Thyroid gland (tissue), 4 donors: ENCODE data around the gene ASCC2. TPM values are rescaled to one million over a fixed set of nuclear protein-coding genes. Genes with fewer than 3 reads are reported as not detected.

Source experiments
- DNase-seq, 2 donors: peaks; one replicate each; pipeline ENCODE4 v3.0.0-alpha.2; 2019
- H3K27ac ChIP-seq, 3 donors: fragments of 200-600 bp; sonication (generic); 1 replicate in 2 of 3; 2 replicates in 1 of 3; pipeline ENCODE4 v1.5.1; 2016 to 2019; ENCODE audit warnings: mild to moderate bottlenecking in 1 of 3, moderate library complexity in 1 of 3
- H3K27me3 ChIP-seq: fragments of 200-600 bp; sonication (generic); one replicate; pipeline ENCODE4 v1.5.1; 2019
- H3K36me3 ChIP-seq, 2 donors: fragments of 200-600 bp; sonication (generic); one replicate each; pipeline ENCODE4 v1.5.1; 2016 to 2019
- H3K4me1 ChIP-seq, 2 donors: fragments of 200-600 bp; sonication (generic); one replicate each; pipeline ENCODE4 v1.5.1; 2017 to 2019
- H3K4me3 ChIP-seq, 3 donors: fragments of 200-600 bp; sonication (generic); replicated peaks in 1 of 3; 1 replicate in 2 of 3; 2 replicates in 1 of 3; pipeline ENCODE4 v1.5.1; 2016; ENCODE audit warnings: mild to moderate bottlenecking in 1 of 3
- H3K9me3 ChIP-seq: fragments of 200-600 bp; sonication (generic); one replicate; pipeline ENCODE4 v1.5.1; 2017
- POLR2A ChIP-seq, 2 donors: fragments of 450-650 bp; IDR thresholded peaks; one replicate each; pipeline ENCODE4 v1.6.1; 2017; ENCODE audit warnings: antibody characterized with exemption in 2 of 2, mild to moderate bottlenecking in 2 of 2, moderate library complexity in 1 of 2
- WGBS, 2 donors: methylation state at CpG; one replicate each; pipeline ENCODE4 v1.1.5; 2017; 5-methylcytosine and 5-hydroxymethylcytosine counted together
- intact Hi-C: fragments of 100-400 bp; cut with DNase I; formaldehyde crosslinking; loops from one replicate; pipeline ENCODE4 v1.15.1; 2023
- total RNA-seq, 4 donors: library from RNA; depleted of rRNA; stranded (reverse); fragments of >200 nt; gene quantifications; one replicate each; pipeline ENCODE4 v1.2.3, GENCODE V29; 2016
- TF ChIP-seq, protein P1 (sequence below), 6 experiments: fragments of 200-600 bp in 3 of 6; fragments of 450-650 bp in 3 of 6; sonication (generic) in 3 of 6; IDR thresholded peaks; one replicate each; pipeline ENCODE4 v1.5.1; 2016 to 2019; ENCODE audit warnings: antibody characterized with exemption in 6 of 6, mild to moderate bottlenecking in 2 of 6, inconsistent platforms in 1 of 6, moderate library complexity in 1 of 6

Gene ASCC2
- total RNA-seq, 4 donors from 2014 or later = 47.6 to 66.8 (median 51.3) TPM

DNA sequence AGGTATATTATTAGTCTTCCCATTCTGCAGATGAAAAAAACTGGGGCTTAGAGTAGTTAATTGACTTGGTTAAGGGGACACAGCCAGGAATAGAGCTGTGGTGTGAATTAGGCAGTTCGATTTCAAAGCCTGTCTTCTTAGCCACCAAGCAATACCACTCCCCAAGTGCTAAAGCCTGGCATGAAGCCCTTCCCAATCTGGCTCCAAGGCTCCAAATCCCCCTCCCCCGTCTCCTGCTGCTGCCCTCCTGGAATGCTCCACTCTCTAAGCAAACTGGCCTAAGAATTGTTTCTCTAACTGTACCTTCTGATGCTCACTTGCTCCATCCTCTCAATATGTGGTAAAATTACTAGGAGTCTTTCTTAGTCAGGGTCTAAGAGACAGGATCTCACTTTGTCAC is 18.6 kb downstream of the ASCC2 start:
- peaks cover 7 to 36% of the 10 kb centered on the region in 2 donors for H3K4me1 ChIP-seq
- DNase-seq = peak; percentile 30 to 51
- H3K9me3 ChIP-seq = no peaks in the 10 kb centered on the region
- TF ChIP-seq, protein P1, sequence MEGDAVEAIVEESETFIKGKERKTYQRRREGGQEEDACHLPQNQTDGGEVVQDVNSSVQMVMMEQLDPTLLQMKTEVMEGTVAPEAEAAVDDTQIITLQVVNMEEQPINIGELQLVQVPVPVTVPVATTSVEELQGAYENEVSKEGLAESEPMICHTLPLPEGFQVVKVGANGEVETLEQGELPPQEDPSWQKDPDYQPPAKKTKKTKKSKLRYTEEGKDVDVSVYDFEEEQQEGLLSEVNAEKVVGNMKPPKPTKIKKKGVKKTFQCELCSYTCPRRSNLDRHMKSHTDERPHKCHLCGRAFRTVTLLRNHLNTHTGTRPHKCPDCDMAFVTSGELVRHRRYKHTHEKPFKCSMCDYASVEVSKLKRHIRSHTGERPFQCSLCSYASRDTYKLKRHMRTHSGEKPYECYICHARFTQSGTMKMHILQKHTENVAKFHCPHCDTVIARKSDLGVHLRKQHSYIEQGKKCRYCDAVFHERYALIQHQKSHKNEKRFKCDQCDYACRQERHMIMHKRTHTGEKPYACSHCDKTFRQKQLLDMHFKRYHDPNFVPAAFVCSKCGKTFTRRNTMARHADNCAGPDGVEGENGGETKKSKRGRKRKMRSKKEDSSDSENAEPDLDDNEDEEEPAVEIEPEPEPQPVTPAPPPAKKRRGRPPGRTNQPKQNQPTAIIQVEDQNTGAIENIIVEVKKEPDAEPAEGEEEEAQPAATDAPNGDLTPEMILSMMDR (IDR thresholded peaks at IDR 0.05) = no peak
- no peak overlapping the region for H3K4me3 ChIP-seq
- WGBS, 2 donors = 67 to 74% methylated on average over 2 of the region's 2 CpGs
- H3K27me3 ChIP-seq = no peaks in the 10 kb centered on the region
- intact Hi-C loops = no loop called here
- peak overlapping the region in 2 of 3 donors; percentile 56 to 60 for H3K27ac ChIP-seq
- H3K36me3 ChIP-seq = peaks cover 10 to 16% of the 10 kb centered on the region in 2 donors

DNA sequence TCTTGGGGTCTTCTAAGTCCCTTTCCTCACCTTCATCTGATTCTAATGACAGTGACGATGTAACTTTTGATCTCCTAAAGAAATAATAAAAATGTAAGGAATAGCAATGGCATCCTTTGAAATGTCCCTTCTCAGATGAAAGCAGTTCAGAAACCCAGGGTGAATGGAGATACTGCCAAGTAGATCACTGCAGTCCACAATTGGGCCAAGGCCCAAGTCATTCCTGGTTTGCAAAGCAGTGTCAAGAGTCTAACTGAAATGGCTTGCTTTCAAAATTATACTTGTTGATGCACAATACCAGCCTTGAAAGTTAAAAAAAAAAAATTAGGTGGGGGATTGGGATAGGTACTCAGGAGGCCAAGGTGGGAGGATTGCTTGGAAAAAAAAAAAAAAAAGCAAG is 20.4 kb downstream of the ASCC2 start:
- intact Hi-C loops = no loop called here
- peaks cover 17 to 18% of the 10 kb centered on the region in 2 donors for H3K36me3 ChIP-seq
- no peak for TF ChIP-seq POLR2A (IDR thresholded peaks at IDR 0.05)
- TF ChIP-seq, protein P1 (IDR thresholded peaks at IDR 0.05) = no peak
- peak; percentile 29 to 31 for DNase-seq
- no peaks in the 10 kb centered on the region for H3K27me3 ChIP-seq
- no peaks in the 10 kb centered on the region for H3K9me3 ChIP-seq
- H3K4me3 ChIP-seq = no peak overlapping the region
- peak overlapping the region in 1 of 3 donors; percentile 17 for H3K27ac ChIP-seq
- 100% methylated on average over 1 of the region's 1 CpG for WGBS, 2 donors
- peaks cover 7 to 36% of the 10 kb centered on the region in 2 donors for H3K4me1 ChIP-seq

DNA sequence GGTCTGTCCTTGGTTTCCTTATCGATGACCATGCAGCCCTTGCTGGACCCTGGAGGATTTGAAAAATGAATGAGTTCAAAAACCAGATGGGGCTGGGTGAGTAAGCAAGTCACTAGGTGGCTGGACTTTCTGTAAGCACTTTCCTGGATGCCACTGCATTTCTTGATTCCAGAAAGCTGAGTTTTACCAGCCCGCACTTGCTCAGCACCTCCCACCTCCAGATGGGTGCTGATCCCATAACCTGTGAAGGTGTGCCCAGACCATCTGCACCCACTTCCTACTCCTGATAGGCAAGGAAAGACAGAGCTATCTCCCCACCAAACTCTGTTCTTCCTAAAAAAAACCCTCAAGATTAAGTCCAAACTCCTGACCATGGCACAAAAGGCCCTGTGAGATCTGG is 21.1 kb downstream of the ASCC2 start:
- Histone ChIP-seq H3K27ac (no peak overlapping the region), H3K4me1 (peaks cover 7 to 33% of the 10 kb centered on the region in 2 donors), H3K4me3 (no peak overlapping the region), H3K36me3 (peaks cover 17 to 22% of the 10 kb centered on the region in 2 donors), H3K9me3 (no peaks in the 10 kb centered on the region), H3K27me3 (no peaks in the 10 kb centered on the region)
- no peak for DNase-seq
- no peak for TF ChIP-seq POLR2A (IDR thresholded peaks at IDR 0.05)
- TF ChIP-seq, protein P1 (IDR thresholded peaks at IDR 0.05) = no peak
- intact Hi-C loops = no loop called here
- 93% methylated on average over 2 of the region's 2 CpGs for WGBS, 2 donors

DNA sequence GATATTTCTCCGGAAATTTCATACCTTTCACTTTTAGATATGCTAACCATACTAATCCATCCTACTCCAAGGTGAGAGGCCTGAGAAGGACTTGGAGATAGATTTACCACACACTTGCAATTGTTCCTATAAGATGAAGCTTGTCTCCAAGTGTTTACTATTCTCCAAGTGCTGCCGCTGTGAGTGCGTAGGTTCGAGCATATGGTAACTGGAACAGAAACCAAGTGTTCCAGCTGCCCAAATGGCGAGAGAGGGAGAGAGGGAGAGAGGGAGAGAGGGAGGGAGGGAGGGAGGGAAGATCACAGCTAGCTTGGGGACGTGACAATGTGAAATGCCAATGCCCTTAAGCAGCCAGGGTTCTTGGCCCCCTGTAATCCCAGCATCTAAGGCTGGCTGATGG is 21.5 kb downstream of the ASCC2 start:
- Histone ChIP-seq H3K4me1 (peaks cover 3 to 29% of the 10 kb centered on the region in 2 donors), H3K4me3 (no peak overlapping the region), H3K27me3 (no peaks in the 10 kb centered on the region), H3K36me3 (peaks cover 19 to 22% of the 10 kb centered on the region in 2 donors), H3K9me3 (no peaks in the 10 kb centered on the region), H3K27ac (no peak overlapping the region)
- TF ChIP-seq, protein P1 (IDR thresholded peaks at IDR 0.05) = no peak
- TF ChIP-seq POLR2A (IDR thresholded peaks at IDR 0.05) = no peak
- DNase-seq = no peak
- 84 to 94% methylated on average over 6 of the region's 6 CpGs for WGBS, 2 donors
- intact Hi-C loops = no loop called here

DNA sequence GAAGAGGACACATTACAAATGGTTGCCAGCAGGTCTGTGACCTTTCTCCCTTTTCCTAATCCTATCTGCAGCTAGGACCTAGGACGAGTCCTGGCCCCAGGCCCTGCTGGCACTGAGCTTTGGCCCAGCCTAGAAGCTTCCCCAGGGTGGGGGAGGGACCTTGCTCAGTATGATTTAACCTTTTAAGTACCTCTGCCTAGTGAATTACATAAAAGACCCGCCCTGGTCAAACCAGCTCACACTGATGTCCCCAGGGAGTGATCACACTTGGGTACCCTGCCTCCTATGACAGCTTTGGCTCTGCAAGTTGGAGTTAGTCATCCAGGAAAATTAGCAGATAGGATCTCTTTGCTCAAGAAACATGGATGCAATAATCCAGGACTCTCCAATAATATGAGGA is 21.9 kb downstream of the ASCC2 start:
- H3K9me3 ChIP-seq = no peaks in the 10 kb centered on the region
- no peak overlapping the region for H3K4me3 ChIP-seq
- H3K27me3 ChIP-seq = no peaks in the 10 kb centered on the region
- H3K36me3 ChIP-seq = peaks cover 22 to 23% of the 10 kb centered on the region in 2 donors
- intact Hi-C loops = no loop called here
- peak in 1 of 2 donors; percentile 14 for DNase-seq
- H3K4me1 ChIP-seq = peaks cover 0 to 25% of the 10 kb centered on the region in 2 donors
- WGBS, 2 donors = 44 to 47% methylated on average over 2 of the region's 2 CpGs
- TF ChIP-seq, protein P1 (IDR thresholded peaks at IDR 0.05) = no peak
- TF ChIP-seq POLR2A (IDR thresholded peaks at IDR 0.05) = no peak
- H3K27ac ChIP-seq = no peak overlapping the region
